GM19043 (cell line): Measurements from ENCODE around the gene AKNAD1.
A peak's percentile ranks its signal among the peaks of the same experiment; 100 is the strongest.
"Not testable (repeated sequence)": the region's sequence is repeated elsewhere in the genome, so short reads cannot be mapped to it uniquely, and the experiment has no call there.

Experiments used
- ATAC-seq: cut with Tn5 transposase; IDR thresholded peaks from one replicate; pipeline ENCODE4 v1.9.1; 2021; ENCODE audit warnings: low read depth; ENCODE audit not compliant: unreplicated experiment

The AKNAD1 gene

GRCh38 chr1:108856994-108857393 lies at the start of gene AKNAD1:
Gene AKNAD1, minus strand, starts transcription at chr1:108857094. Its CDS starts 4,430 bp downstream, at chr1:108852664.
- no peak for ATAC-seq

GRCh38 chr1:108901106-108901505 lies 44.2 kb upstream of the AKNAD1 start:
- no peak for ATAC-seq

- peak; percentile 64 for ATAC-seq
Observed at GRCh38 chr1:108897865-108898720, 41.2 kb upstream of the AKNAD1 start.

GRCh38 chr1:108896146-108897145 lies 39.6 kb upstream of the AKNAD1 start:
- no peak for ATAC-seq

GRCh38 chr1:108893141-108893530 lies 36.2 kb upstream of the AKNAD1 start:
- ATAC-seq = no peak

- ATAC-seq = no peak
Observed at GRCh38 chr1:108892356-108893140, 35.7 kb upstream of the AKNAD1 start.

GRCh38 chr1:108889706-108890384 lies 33.0 kb upstream of the AKNAD1 start:
- no peak for ATAC-seq

- not testable (repeated sequence) for ATAC-seq
Observed at GRCh38 chr1:108889006-108889645, 32.2 kb upstream of the AKNAD1 start.

GRCh38 chr1:108886292-108886691 lies 29.4 kb upstream of the AKNAD1 start:
- no peak for ATAC-seq

GRCh38 chr1:108884968-108885367 lies 28.1 kb upstream of the AKNAD1 start:
- no peak for ATAC-seq

GRCh38 chr1:108882837-108883236 lies 25.9 kb upstream of the AKNAD1 start:
- ATAC-seq = no peak

- no peak for ATAC-seq
Observed at GRCh38 chr1:108881369-108881768, 24.5 kb upstream of the AKNAD1 start.

- no peak for ATAC-seq
Observed at GRCh38 chr1:108880850-108881249, 24.0 kb upstream of the AKNAD1 start.

- ATAC-seq = no peak
Observed at GRCh38 chr1:108878678-108879077, 21.8 kb upstream of the AKNAD1 start.

GRCh38 chr1:108878160-108878469 lies 21.2 kb upstream of the AKNAD1 start:
- no peak for ATAC-seq

GRCh38 chr1:108877348-108878159 lies 20.7 kb upstream of the AKNAD1 start:
- ATAC-seq = no peak

- ATAC-seq = no peak
Observed at GRCh38 chr1:108871050-108871724, 14.3 kb upstream of the AKNAD1 start.

- no peak for ATAC-seq
Observed at GRCh38 chr1:108865316-108865910, 8.5 kb upstream of the AKNAD1 start.
